ENCODE data around the gene SHKBP1. TPM values are rescaled to one million over a fixed set of nuclear protein-coding genes. Genes with fewer than 3 reads are reported as not detected.

The SHKBP1 gene
- polyA plus RNA-seq, 1 experiment: 59.0 TPM

- ChIA-PET CTCF (interaction anchor here (9.1 kb wide), 1 partner anchor 9 kb away, joined by 116 read pairs; no protein-coding TSS in a partner anchor), POLR2A (no interaction called here)
- TF ChIP-seq, protein P1, sequence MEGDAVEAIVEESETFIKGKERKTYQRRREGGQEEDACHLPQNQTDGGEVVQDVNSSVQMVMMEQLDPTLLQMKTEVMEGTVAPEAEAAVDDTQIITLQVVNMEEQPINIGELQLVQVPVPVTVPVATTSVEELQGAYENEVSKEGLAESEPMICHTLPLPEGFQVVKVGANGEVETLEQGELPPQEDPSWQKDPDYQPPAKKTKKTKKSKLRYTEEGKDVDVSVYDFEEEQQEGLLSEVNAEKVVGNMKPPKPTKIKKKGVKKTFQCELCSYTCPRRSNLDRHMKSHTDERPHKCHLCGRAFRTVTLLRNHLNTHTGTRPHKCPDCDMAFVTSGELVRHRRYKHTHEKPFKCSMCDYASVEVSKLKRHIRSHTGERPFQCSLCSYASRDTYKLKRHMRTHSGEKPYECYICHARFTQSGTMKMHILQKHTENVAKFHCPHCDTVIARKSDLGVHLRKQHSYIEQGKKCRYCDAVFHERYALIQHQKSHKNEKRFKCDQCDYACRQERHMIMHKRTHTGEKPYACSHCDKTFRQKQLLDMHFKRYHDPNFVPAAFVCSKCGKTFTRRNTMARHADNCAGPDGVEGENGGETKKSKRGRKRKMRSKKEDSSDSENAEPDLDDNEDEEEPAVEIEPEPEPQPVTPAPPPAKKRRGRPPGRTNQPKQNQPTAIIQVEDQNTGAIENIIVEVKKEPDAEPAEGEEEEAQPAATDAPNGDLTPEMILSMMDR (IDR thresholded peaks at IDR 0.05; ENCODE audit: insufficient read depth, low read depth, low read length): no peak
- Histone ChIP-seq H3K36me3 (ENCODE audit: control insufficient read depth, insufficient read depth, low read length) (peaks cover 14% of the 10 kb centered on the region; the same call in 1 of the 2 replicates), H3K27me3 (ENCODE audit: control insufficient read depth, insufficient read depth, low read length) (no peaks in the 10 kb centered on the region), H3K4me3 (ENCODE audit: low read depth, low read length) (no peak overlapping the region)
- no peak for DNase-seq (ENCODE audit: low read depth)
Observed at GRCh38 chr19:40625406-40626120, 48.9 kb downstream of the SHKBP1 start.

GRCh38 chr19:40626918-40627317, 50.2 kb downstream of the SHKBP1 start:
- POLR2A ChIA-PET: no interaction called here
- TF ChIP-seq, protein P1 (IDR thresholded peaks at IDR 0.05; ENCODE audit: insufficient read depth, low read depth, low read length): no peak

DNA sequence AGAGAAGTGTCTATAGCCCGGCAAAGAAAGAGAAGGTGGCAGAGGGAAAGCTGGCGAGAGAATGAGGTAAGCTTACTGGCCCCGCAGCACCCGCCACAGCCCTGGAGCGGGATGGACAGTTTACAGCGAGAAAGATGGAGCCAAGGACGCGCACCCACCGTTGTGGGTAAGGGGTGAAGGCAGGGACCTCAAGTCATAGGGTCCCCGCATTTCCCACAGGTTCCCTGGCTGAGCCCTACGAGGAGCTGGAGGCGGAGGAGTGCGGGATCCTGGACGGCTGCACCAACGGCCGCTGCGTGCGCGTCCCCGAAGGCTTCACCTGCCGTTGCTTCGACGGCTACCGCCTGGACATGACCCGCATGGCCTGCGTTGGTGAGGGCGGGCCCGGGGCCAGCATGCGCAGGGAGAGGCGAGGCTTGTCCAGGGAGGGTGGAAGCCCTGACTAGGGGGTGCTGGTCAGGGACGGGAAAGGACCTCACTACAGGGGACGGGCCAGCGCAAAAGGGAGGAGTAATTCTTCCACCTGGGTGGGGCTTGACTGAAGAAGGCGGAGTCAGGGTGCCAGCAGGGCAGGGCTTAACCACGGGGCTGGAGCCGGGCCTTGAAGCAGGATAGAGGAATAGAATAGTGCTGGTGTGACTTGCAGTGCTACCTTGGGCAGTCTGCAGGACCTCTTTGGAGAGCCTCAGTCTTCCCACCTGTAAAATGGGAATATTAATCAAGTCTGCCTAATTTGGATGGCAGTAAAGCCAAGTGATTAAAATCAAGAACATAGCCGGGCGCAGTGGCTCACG, 51.0 kb downstream of the SHKBP1 start:
- no peak for DNase-seq (ENCODE audit: low read depth)
- H3K27me3 ChIP-seq (ENCODE audit: control insufficient read depth, insufficient read depth, low read length): no peaks in the 10 kb centered on the region
- TF ChIP-seq, protein P1 (IDR thresholded peaks at IDR 0.05; ENCODE audit: insufficient read depth, low read depth, low read length): no peak
- peaks cover 7% of the 10 kb centered on the region; the same call in 1 of the 2 replicates for H3K36me3 ChIP-seq (ENCODE audit: control insufficient read depth, insufficient read depth, low read length)
- no peak overlapping the region for H3K4me3 ChIP-seq (ENCODE audit: low read depth, low read length)
- POLR2A ChIA-PET: no interaction called here
- CTCF ChIA-PET: no interaction called here

More at GRCh38 chr19:40626918-40627317, 50.2 kb downstream of the SHKBP1 start:
- no peak for DNase-seq (ENCODE audit: low read depth)
- CTCF ChIA-PET: no interaction called here
- peaks cover 12% of the 10 kb centered on the region; the same call in 1 of the 2 replicates for H3K36me3 ChIP-seq (ENCODE audit: control insufficient read depth, insufficient read depth, low read length)
- H3K27me3 ChIP-seq (ENCODE audit: control insufficient read depth, insufficient read depth, low read length): no peaks in the 10 kb centered on the region
- no peak overlapping the region for H3K4me3 ChIP-seq (ENCODE audit: low read depth, low read length)

GRCh38 chr19:40629346-40629745, 52.7 kb downstream of the SHKBP1 start:
- DNase-seq (ENCODE audit: low read depth): no peak
- POLR2A ChIA-PET: no interaction called here
- TF ChIP-seq, protein P1 (IDR thresholded peaks at IDR 0.05; ENCODE audit: insufficient read depth, low read depth, low read length): no peak
- CTCF ChIA-PET: no interaction called here
- H3K4me3 ChIP-seq (ENCODE audit: low read depth, low read length): no peak overlapping the region
- H3K27me3 ChIP-seq (ENCODE audit: control insufficient read depth, insufficient read depth, low read length): no peaks in the 10 kb centered on the region
- H3K36me3 ChIP-seq (ENCODE audit: control insufficient read depth, insufficient read depth, low read length): peaks cover 3% of the 10 kb centered on the region; the same call in 1 of the 2 replicates

DNA sequence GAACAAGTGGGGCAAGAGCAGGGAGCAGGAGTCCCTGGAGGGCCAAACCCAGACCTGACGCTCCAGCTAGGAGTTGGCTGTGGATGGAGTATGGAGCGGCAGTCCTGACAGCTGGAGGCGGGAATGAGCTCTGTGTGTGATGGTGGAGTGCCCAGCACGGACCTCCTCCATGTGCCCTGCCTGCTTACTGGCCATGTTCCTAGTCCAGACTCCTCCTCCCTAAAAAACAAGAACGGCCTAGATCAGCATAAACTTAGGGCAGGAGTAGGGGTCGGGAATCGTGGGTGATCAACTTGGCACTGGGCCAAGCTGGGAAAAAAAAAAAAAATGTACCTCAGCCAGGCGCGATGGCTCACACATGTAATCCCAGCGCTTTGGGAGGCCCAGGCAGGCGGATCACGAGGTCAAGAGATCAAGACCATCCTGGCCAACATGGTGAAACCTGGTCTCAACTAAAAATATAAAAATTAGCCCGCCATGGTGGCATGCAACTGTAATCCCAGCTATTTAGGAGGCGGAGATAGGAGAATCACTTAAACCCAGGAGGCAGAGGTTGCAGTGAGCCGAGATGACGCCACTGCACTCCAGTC, 54.0 kb downstream of the SHKBP1 start:
- ChIA-PET CTCF (interaction anchor here (1.7 to 6.9 kb wide), 2 partner anchors 10 to 28 kb away, joined by 4 to 171 read pairs; partner anchors contain the start of gene LTBP4), POLR2A (no interaction called here)
- no peak for DNase-seq (ENCODE audit: low read depth)
- H3K4me3 ChIP-seq (ENCODE audit: low read depth, low read length): no peak overlapping the region
- TF ChIP-seq, protein P1 (IDR thresholded peaks at IDR 0.05; ENCODE audit: insufficient read depth, low read depth, low read length): no peak
- no peaks in the 10 kb centered on the region; the same call in 1 of the 2 replicates for H3K27me3 ChIP-seq (ENCODE audit: control insufficient read depth, insufficient read depth, low read length)
- H3K36me3 ChIP-seq (ENCODE audit: control insufficient read depth, insufficient read depth, low read length): peaks cover 3% of the 10 kb centered on the region; the same call in 1 of the 2 replicates
